SK-N-SH (cell line): Measurements from ENCODE around the gene SHC3. TPM values are rescaled to one million over a fixed set of nuclear protein-coding genes. Genes with fewer than 3 reads are reported as not detected.

Experiments used
- CTCF ChIA-PET: fragments of 300-600, 350-600 bp; formaldehyde crosslinking; extraction: SDS; loops from one replicate; lab custom pipeline; 2021; lab: Yijun Ruan, JAX
- POLR2A ChIA-PET: fragments of 350-600 bp; sonication (Branson Sonifier 250); formaldehyde crosslinking; extraction: SDS; loops from one replicate; lab custom pipeline; 2020; ENCODE audit warnings: antibody characterized with exemption, inconsistent platforms; lab: Yijun Ruan, JAX
- DNase-seq: peaks from one replicate; pipeline ENCODE4 v3.0.0; 2012
- H2AFZ ChIP-seq: fragments of 200-600 bp; sonication (generic); 2 replicates; pipeline ENCODE4 v1.8.1; 2016; ENCODE audit warnings: antibody characterized with exemption, mild to moderate bottlenecking, low read depth
- H3F3A ChIP-seq: fragments of 200-600 bp; sonication (generic); replicated peaks from 2 replicates; pipeline ENCODE3; 2016; ENCODE audit warnings: antibody characterized with exemption, mild to moderate bottlenecking; ENCODE audit not compliant: insufficient read depth
- H3K27ac ChIP-seq, 2 experiments: fragments of 200-500 bp in 1 of 2; fragments of 200-600 bp in 1 of 2; sonication (Bioruptor generic) in 1 of 2; sonication (generic), shearing (Covaris generic) in 1 of 2; 2 replicates each; pipeline versions ENCODE4 v1.5.1 to v1.6.1; 2014 to 2016; ENCODE audit warnings: low read depth in 2 of 2, inconsistent platforms in 1 of 2, low read length in 1 of 2, mild to moderate bottlenecking in 1 of 2, mixed read lengths in 1 of 2
- H3K27me3 ChIP-seq: fragments of 200-600 bp; sonication (generic), shearing (Covaris generic); 2 replicates; pipeline ENCODE4 v1.6.1; 2016; ENCODE audit warnings: mixed run types; ENCODE audit not compliant: insufficient read depth
- H3K36me3 ChIP-seq, 2 experiments: fragments of 200-500 bp in 1 of 2; fragments of 200-600 bp in 1 of 2; sonication (Bioruptor generic) in 1 of 2; sonication (generic) in 1 of 2; replicated peaks in 1 of 2; 2 replicates each; pipeline versions ENCODE3 to v1.5.1; 2014 to 2016; ENCODE audit warnings: low read length in 1 of 2, mild to moderate bottlenecking in 1 of 2; ENCODE audit not compliant: insufficient read depth in 2 of 2, control insufficient read depth in 1 of 2
- H3K4me1 ChIP-seq, 2 experiments: fragments of 200-500 bp in 1 of 2; fragments of 200-600 bp in 1 of 2; sonication (Bioruptor generic) in 1 of 2; sonication (generic), shearing (Covaris generic) in 1 of 2; 2 replicates each; pipeline versions ENCODE4 v1.5.1 to v1.6.1; 2014 to 2016; ENCODE audit warnings: low read depth in 1 of 2, low read length in 1 of 2, mixed run types in 1 of 2; ENCODE audit not compliant: insufficient read depth in 2 of 2, control insufficient read depth in 1 of 2
- H3K4me2 ChIP-seq: fragments of 200-600 bp; sonication (generic), shearing (Covaris generic); 2 replicates; pipeline ENCODE4 v1.6.1; 2017; ENCODE audit warnings: mixed run types
- H3K4me3 ChIP-seq, 2 experiments: fragments of 200-500 bp in 1 of 2; fragments of 200-600 bp in 1 of 2; sonication (Bioruptor generic) in 1 of 2; sonication (generic), shearing (Covaris generic) in 1 of 2; 2 replicates each; pipeline versions ENCODE4 v1.5.1 to v1.8.1; 2014 to 2016; ENCODE audit warnings: low read depth in 2 of 2, inconsistent platforms in 1 of 2, low read length in 1 of 2, mild to moderate bottlenecking in 1 of 2, mixed read lengths in 1 of 2, moderate library complexity in 1 of 2
- H3K79me2 ChIP-seq: fragments of 200-600 bp; sonication (generic); 2 replicates; pipeline ENCODE4 v1.8.1; 2017; ENCODE audit warnings: mild to moderate bottlenecking; ENCODE audit not compliant: insufficient read depth
- H3K9ac ChIP-seq: fragments of 200-600 bp; sonication (generic); 2 replicates; pipeline ENCODE4 v1.6.1; 2017; ENCODE audit warnings: mixed run types
- H3K9me2 ChIP-seq: fragments of 200-600 bp; sonication (generic); 2 replicates; pipeline ENCODE4 v1.6.1; 2017; ENCODE audit warnings: mixed run types
- H3K9me3 ChIP-seq: fragments of 200-600 bp; sonication (generic); 2 replicates; pipeline ENCODE4 v1.6.1; 2017; ENCODE audit warnings: mixed run types, mild to moderate bottlenecking, moderate library complexity
- H4K20me1 ChIP-seq: fragments of 200-600 bp; sonication (generic); 2 replicates; pipeline ENCODE4 v1.6.1; 2017; ENCODE audit warnings: mild to moderate bottlenecking, mixed run types; ENCODE audit not compliant: insufficient read depth
- CHD2 ChIP-seq: fragments of 150-350 bp; IDR thresholded peaks from 2 replicates; pipeline ENCODE4 v1.6.1; 2018; ENCODE audit warnings: low read length; ENCODE audit not compliant: partially characterized antibody
- EP300 ChIP-seq, 2 experiments: IDR thresholded peaks; 2 replicates each; pipeline versions ENCODE4 v1.4.0 to v1.6.1; 2012; ENCODE audit warnings: borderline replicate concordance in 1 of 2, low read depth in 1 of 2, low read length in 1 of 2
- FOSL2 ChIP-seq: IDR thresholded peaks from 2 replicates; pipeline ENCODE4 v1.4.0; 2012; ENCODE audit warnings: low read depth, mild to moderate bottlenecking, moderate library complexity, borderline replicate concordance
- FOXJ3 ChIP-seq: sonication (generic); formaldehyde crosslinking; IDR thresholded peaks from 2 replicates; pipeline ENCODE4 v1.5.1; 2020; ENCODE audit warnings: mild to moderate bottlenecking, missing genetic modification reagents
- GABPA ChIP-seq: IDR thresholded peaks from 2 replicates; pipeline ENCODE4 v1.4.0; 2012; ENCODE audit warnings: low read depth, mild to moderate bottlenecking
- GATA2 ChIP-seq: sonication (generic); formaldehyde crosslinking; IDR thresholded peaks from 2 replicates; pipeline ENCODE4 v1.5.0; 2020; ENCODE audit warnings: mild to moderate bottlenecking, missing genetic modification reagents
- MAX ChIP-seq: IDR thresholded peaks from 2 replicates; pipeline ENCODE4 v1.4.0; 2012; ENCODE audit warnings: low read depth
- MXI1 ChIP-seq: IDR thresholded peaks from 2 replicates; pipeline ENCODE4 v1.6.1; 2012; ENCODE audit warnings: mild to moderate bottlenecking, low read depth, low read length, improper control_type of control experiment
- NFIC ChIP-seq: IDR thresholded peaks from 2 replicates; pipeline ENCODE4 v1.4.0; 2012; ENCODE audit warnings: borderline replicate concordance
- PBX3 ChIP-seq: IDR thresholded peaks from 2 replicates; pipeline ENCODE4; 2012
- POLR2AphosphoS5 ChIP-seq: IDR thresholded peaks from 2 replicates; pipeline ENCODE4 v1.6.1; 2012; ENCODE audit warnings: low read depth, low read length
- RAD21 ChIP-seq: IDR thresholded peaks from 2 replicates; pipeline ENCODE4 v1.6.1; 2012; ENCODE audit warnings: mild to moderate bottlenecking, low read length
- RCOR1 ChIP-seq: fragments of 150-350 bp; IDR thresholded peaks from 2 replicates; pipeline ENCODE4 v1.6.1; 2017; ENCODE audit warnings: antibody characterized with exemption, low read length
- RXRA ChIP-seq: IDR thresholded peaks from 2 replicates; pipeline ENCODE4 v1.4.0; 2012; ENCODE audit warnings: low read depth, mild to moderate bottlenecking, borderline replicate concordance
- TAF1 ChIP-seq: IDR thresholded peaks from 2 replicates; pipeline ENCODE4 v1.6.1; 2012; ENCODE audit warnings: low read depth, mild to moderate bottlenecking, low read length, moderate library complexity, borderline replicate concordance
- TCF12 ChIP-seq: IDR thresholded peaks from 2 replicates; pipeline ENCODE4 v1.4.0; 2012
- ZBTB33 ChIP-seq: IDR thresholded peaks from 2 replicates; pipeline ENCODE4 v1.4.0; 2012; ENCODE audit warnings: low read depth, borderline replicate concordance
- WGBS: methylation state at CpG from one replicate; pipeline ENCODE4 v1.1.6; 2017; ENCODE audit warnings: low lambda C conversion rate; 5-methylcytosine and 5-hydroxymethylcytosine counted together
- polyA plus RNA-seq, 3 experiments: library from polyadenylated mRNA; depleted of rRNA; stranded (reverse); fragments of >200 nt; gene quantifications; 2 replicates each; pipeline ENCODE4 v1.2.3, GENCODE V29; 2012
- TF ChIP-seq, protein P1 (sequence below): IDR thresholded peaks from 2 replicates; pipeline ENCODE4 v1.4.0; 2012; ENCODE audit warnings: low read depth, borderline replicate concordance
- TF ChIP-seq, protein P2 (sequence below): IDR thresholded peaks from 2 replicates; pipeline ENCODE4 v1.6.1; 2012; ENCODE audit warnings: mild to moderate bottlenecking, low read depth, low read length, moderate library complexity

Gene SHC3
- polyA plus RNA-seq, 1 of the 3 experiments (the other 2 are of a cell fraction) = 3.2 TPM

DNA sequence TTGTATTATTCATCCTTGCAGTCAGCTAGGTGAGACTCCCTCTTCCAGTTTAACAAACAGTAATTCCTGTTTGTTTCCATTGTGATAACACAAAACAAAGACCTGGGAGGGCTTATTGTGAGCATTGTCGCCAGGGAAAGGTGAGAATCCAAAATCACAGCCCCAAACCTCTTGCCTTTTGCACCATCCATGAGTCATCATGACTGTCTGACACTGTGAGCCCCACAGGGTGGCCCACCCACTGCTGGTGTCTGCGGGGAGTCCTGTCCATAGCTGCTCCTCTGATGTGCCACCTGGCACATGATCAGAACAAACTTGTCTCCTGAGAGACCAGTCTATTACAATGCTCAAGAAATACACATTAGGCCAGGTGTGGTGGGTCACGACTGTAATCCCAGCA is 221.1 kb downstream of the SHC3 start:
- H3K9me2 ChIP-seq = no peaks in the 10 kb centered on the region
- H3K36me3 ChIP-seq = no peaks in the 10 kb centered on the region
- no peaks in the 10 kb centered on the region for H3F3A ChIP-seq
- ChIA-PET CTCF (interaction anchor here (1.5 kb wide), 1 partner anchor 28 kb away, joined by 4 read pairs; no protein-coding TSS in a partner anchor), POLR2A (no interaction called here)
- TF ChIP-seq EP300 (IDR thresholded peaks at IDR 0.05; ENCODE audit: borderline replicate concordance in 1 of 2, low read depth in 1 of 2, low read length in 1 of 2) (no peak), MAX (no peak), NFIC (no peak), TCF12 (no peak), POLR2AphosphoS5 (no peak), MXI1 (no peak), RAD21 (no peak), CHD2 (no peak), RXRA (no peak), RCOR1 (no peak), PBX3 (no peak), GABPA (no peak), ZBTB33 (no peak), TAF1 (no peak), GATA2 (no peak), FOSL2 (no peak), FOXJ3 (CRISPR knock-in tag) (no peak)
- TF ChIP-seq, protein P1, sequence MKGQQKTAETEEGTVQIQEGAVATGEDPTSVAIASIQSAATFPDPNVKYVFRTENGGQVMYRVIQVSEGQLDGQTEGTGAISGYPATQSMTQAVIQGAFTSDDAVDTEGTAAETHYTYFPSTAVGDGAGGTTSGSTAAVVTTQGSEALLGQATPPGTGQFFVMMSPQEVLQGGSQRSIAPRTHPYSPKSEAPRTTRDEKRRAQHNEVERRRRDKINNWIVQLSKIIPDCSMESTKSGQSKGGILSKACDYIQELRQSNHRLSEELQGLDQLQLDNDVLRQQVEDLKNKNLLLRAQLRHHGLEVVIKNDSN = no peak
- TF ChIP-seq, protein P2, sequence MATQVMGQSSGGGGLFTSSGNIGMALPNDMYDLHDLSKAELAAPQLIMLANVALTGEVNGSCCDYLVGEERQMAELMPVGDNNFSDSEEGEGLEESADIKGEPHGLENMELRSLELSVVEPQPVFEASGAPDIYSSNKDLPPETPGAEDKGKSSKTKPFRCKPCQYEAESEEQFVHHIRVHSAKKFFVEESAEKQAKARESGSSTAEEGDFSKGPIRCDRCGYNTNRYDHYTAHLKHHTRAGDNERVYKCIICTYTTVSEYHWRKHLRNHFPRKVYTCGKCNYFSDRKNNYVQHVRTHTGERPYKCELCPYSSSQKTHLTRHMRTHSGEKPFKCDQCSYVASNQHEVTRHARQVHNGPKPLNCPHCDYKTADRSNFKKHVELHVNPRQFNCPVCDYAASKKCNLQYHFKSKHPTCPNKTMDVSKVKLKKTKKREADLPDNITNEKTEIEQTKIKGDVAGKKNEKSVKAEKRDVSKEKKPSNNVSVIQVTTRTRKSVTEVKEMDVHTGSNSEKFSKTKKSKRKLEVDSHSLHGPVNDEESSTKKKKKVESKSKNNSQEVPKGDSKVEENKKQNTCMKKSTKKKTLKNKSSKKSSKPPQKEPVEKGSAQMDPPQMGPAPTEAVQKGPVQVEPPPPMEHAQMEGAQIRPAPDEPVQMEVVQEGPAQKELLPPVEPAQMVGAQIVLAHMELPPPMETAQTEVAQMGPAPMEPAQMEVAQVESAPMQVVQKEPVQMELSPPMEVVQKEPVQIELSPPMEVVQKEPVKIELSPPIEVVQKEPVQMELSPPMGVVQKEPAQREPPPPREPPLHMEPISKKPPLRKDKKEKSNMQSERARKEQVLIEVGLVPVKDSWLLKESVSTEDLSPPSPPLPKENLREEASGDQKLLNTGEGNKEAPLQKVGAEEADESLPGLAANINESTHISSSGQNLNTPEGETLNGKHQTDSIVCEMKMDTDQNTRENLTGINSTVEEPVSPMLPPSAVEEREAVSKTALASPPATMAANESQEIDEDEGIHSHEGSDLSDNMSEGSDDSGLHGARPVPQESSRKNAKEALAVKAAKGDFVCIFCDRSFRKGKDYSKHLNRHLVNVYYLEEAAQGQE = no peak
- no peak for DNase-seq
- no peak overlapping the region for H3K4me3 ChIP-seq
- H4K20me1 ChIP-seq = no peaks in the 10 kb centered on the region
- peaks cover 3 to 6% of the 10 kb centered on the region in 2 experiments; a peak in 2 of 4 replicates for H3K4me1 ChIP-seq
- H3K4me2 ChIP-seq = no peak overlapping the region
- no peaks in the 10 kb centered on the region for H3K9me3 ChIP-seq
- 83% methylated on average over 2 of the region's 3 CpGs for WGBS
- H3K27ac ChIP-seq = no peak overlapping the region
- no peak overlapping the region for H3K9ac ChIP-seq
- H3K79me2 ChIP-seq = no peaks in the 10 kb centered on the region
- H3K27me3 ChIP-seq = peaks cover 10% of the 10 kb centered on the region; the same call in 1 of the 2 replicates
- H2AFZ ChIP-seq = no peak overlapping the region

Other genes with a start within 250 kb of the SHC3 start
- gene S1PR3, start 187.3 kb downstream of the SHC3 start, polyA plus RNA-seq (2012; rRNA removed) = 2.5 and 2.9 TPM in 2 replicates
- 277 and 362 TPM in 2 replicates for gene CKS2, start 132.4 kb upstream of the SHC3 start, polyA plus RNA-seq (2012; rRNA removed)
- 21.2 and 28.4 TPM in 2 replicates for gene SECISBP2, start 139.7 kb upstream of the SHC3 start, polyA plus RNA-seq (2012; rRNA removed)